ENCODE results near the gene C11orf16.
"Not testable (repeated sequence)": the region's sequence is repeated elsewhere in the genome, so short reads cannot be mapped to it uniquely, and the experiment has no call there.

C11orf16 gene

GRCh38 chr11:8932564-8933180 lies at the start of gene C11orf16:
C11orf16 (minus strand) TSS chr11:8932947; CDS start chr11:8932308, 639 bp downstream.
- DNase-seq (ENCODE audit: low read depth): no peak

GRCh38 chr11:8980485-8980884 lies 47.7 kb upstream of the C11orf16 start:
- no peak for DNase-seq (ENCODE audit: low read depth)

GRCh38 chr11:8979365-8979764 lies 46.6 kb upstream of the C11orf16 start:
- DNase-seq (ENCODE audit: low read depth): not testable (repeated sequence)

GRCh38 chr11:8973121-8973520 lies 40.4 kb upstream of the C11orf16 start:
- no peak for DNase-seq (ENCODE audit: low read depth)

GRCh38 chr11:8971924-8972316 lies 39.2 kb upstream of the C11orf16 start:
- no peak for DNase-seq (ENCODE audit: low read depth)

- DNase-seq (ENCODE audit: low read depth): no peak
These were observed 38.6 kb upstream of the C11orf16 start for GRCh38 chr11:8971196-8971923.

- DNase-seq (ENCODE audit: low read depth): no peak
These were observed 34.4 kb upstream of the C11orf16 start for GRCh38 chr11:8967184-8967583.

GRCh38 chr11:8964324-8965320 lies 31.9 kb upstream of the C11orf16 start, which contains the start of gene TMEM9B:
TMEM9B (minus strand) TSS chr11:8964442; CDS start chr11:8964313, 129 bp downstream.
- peak; percentile 82 for DNase-seq (ENCODE audit: low read depth)

- peak; percentile 72 for DNase-seq (ENCODE audit: low read depth)
These were observed 31.0 kb upstream of the C11orf16 start for GRCh38 chr11:8963569-8964323.

- no peak for DNase-seq (ENCODE audit: low read depth)
These were observed 30.1 kb upstream of the C11orf16 start for GRCh38 chr11:8962841-8963240.

- no peak for DNase-seq (ENCODE audit: low read depth)
These were observed 28.7 kb upstream of the C11orf16 start for GRCh38 chr11:8961401-8961800.

GRCh38 chr11:8959546-8960166 lies 26.9 kb upstream of the C11orf16 start:
- no peak for DNase-seq (ENCODE audit: low read depth)

- DNase-seq (ENCODE audit: low read depth): no peak
These were observed 24.1 kb upstream of the C11orf16 start for GRCh38 chr11:8956860-8957259.

- no peak for DNase-seq (ENCODE audit: low read depth)
These were observed 16.1 kb upstream of the C11orf16 start for GRCh38 chr11:8948886-8949285.

- no peak for DNase-seq (ENCODE audit: low read depth)
These were observed 14.6 kb upstream of the C11orf16 start for GRCh38 chr11:8947230-8947943.

- no peak for DNase-seq (ENCODE audit: low read depth)
These were observed 9.8 kb upstream of the C11orf16 start, which contains the start of gene ASCL3 for GRCh38 chr11:8942518-8943066. ASCL3 (minus strand) TSS chr11:8943016; CDS start chr11:8938161, 4,855 bp downstream.

GRCh38 chr11:8941341-8942103 lies 8.8 kb upstream of the C11orf16 start:
- DNase-seq (ENCODE audit: low read depth): no peak

- DNase-seq (ENCODE audit: low read depth): no peak
These were observed 4.9 kb upstream of the C11orf16 start for GRCh38 chr11:8937659-8938058.

- DNase-seq (ENCODE audit: low read depth): no peak
These were observed 4.4 kb upstream of the C11orf16 start for GRCh38 chr11:8937159-8937558.

Data from activated T-cell treated with anti-CD3 and anti-CD28 coated beads for 48 hours (primary cell).